Pancreas (tissue), 10 donors: Measurements from ENCODE around the gene RAB3IL1. TPM values are rescaled to one million over a fixed set of nuclear protein-coding genes. Genes with fewer than 3 reads are reported as not detected.

Experiments
- ATAC-seq, 4 donors: fragments of 200-7000 bp; cut with Tn5 transposase; one replicate each; pipeline versions ENCODE4 v1.8.0 to v1.9.1; 2020; ENCODE audit warnings: mild to moderate bottlenecking in 4 of 4, moderate library complexity in 4 of 4
- DNase-seq, 6 donors: peaks; one replicate each; pipeline ENCODE4 v3.0.0-alpha.2; 2020
- FAIRE-seq: peaks from 2 replicates; lab custom pipeline; 2012; peaks lifted over from hg19 to GRCh38; lab: Jason Lieb, UNC
- H3K27ac ChIP-seq, 4 donors: fragments of 200-600 bp; sonication (generic); 1 replicate in 3 of 4; 2 replicates in 1 of 4; pipeline versions ENCODE4 v1.5.0 to v1.8.0; 2020
- H3K27me3 ChIP-seq, 4 donors: fragments of 200-600 bp; one replicate each; pipeline ENCODE4 v1.8.0; 2021
- H3K36me3 ChIP-seq, 3 donors: fragments of 200-600 bp; sonication (generic) in 1 of 3; one replicate each; pipeline versions ENCODE4 v1.5.0 to v1.8.0; 2020 to 2021
- H3K4me1 ChIP-seq, 3 donors: fragments of 200-600 bp; one replicate each; pipeline ENCODE4 v1.8.0; 2021
- H3K4me3 ChIP-seq, 4 donors: fragments of 200-600 bp; sonication (generic) in 2 of 4; one replicate each; pipeline versions ENCODE4 v1.5.0 to v1.8.0; 2020 to 2021
- H3K9me3 ChIP-seq, 4 donors: fragments of 200-600 bp; one replicate each; pipeline ENCODE4 v1.8.0; 2021
- WGBS, 2 donors: extraction: QIAGEN DNeasy Blood & Tissue Kit; methylation state at CpG; one replicate each; pipeline ENCODE4 v1.1.7; 2013; 5-methylcytosine and 5-hydroxymethylcytosine counted together
- intact Hi-C, 3 donors: fragments of 100-400 bp; cut with DNase I; formaldehyde crosslinking; loops; one replicate each; pipeline versions ENCODE4 v1.11.1 to v1.14.2; 2022
- polyA plus RNA-seq, 2 donors: library from polyadenylated mRNA; stranded (reverse); fragments of 200-250 nt; gene quantifications; one replicate each; pipeline ENCODE4 v1.2.3, GENCODE V29; 2013
- total RNA-seq, 6 donors: library from RNA; stranded (reverse); fragmentation: NEBNext Ultra II Directional in 4 of 6; extraction: Animal tissue kit (Norgen Biotek cat#: 25700) in 4 of 6; gene quantifications; one replicate each; pipeline versions ENCODE4 v1.2.1 to v1.2.4, GENCODE V29; 2021 to 2023
- TF ChIP-seq, protein P1 (sequence below), 4 donors: fragments of 200-600 bp; sonication (generic) in 3 of 4; IDR thresholded peaks; one replicate each; pipeline versions ENCODE4 v1.5.0 to v1.8.0; 2021; ENCODE audit warnings: antibody characterized with exemption in 4 of 4
- donor health status: healthy with polysubstance abuse.
- donor health status: DM: no; HTN: no; CAD: no; lungs with moderate emphysema.
- donor health status: DM: no; HTN: no; CAD: no.
- donor health status: control.
- donor health status: control.
- donor health status: Bipolar disorder and iron deficiency.
- donor health status: DM: yes; HTN: yes; CAD: no.
- donor health status: DM: no; HTN: no; CAD: no.
- donor health status: DM: no; HTN: no; CAD: no.
- donor health status: DM: yes; HTN: yes; CAD: no.

RAB3IL1 gene
- total and polyA plus RNA-seq, 8 donors = 1.9 to 5.6 (median 3.2) TPM

- Histone ChIP-seq H3K36me3 (no peaks in the 10 kb centered on the region), H3K27ac (no peak overlapping the region), H3K4me3 (no peak overlapping the region), H3K27me3 (no peaks in the 10 kb centered on the region), H3K4me1 (peaks cover 0 to 7% (median 0%) of the 10 kb centered on the region in 3 donors), H3K9me3 (no peaks in the 10 kb centered on the region)
- DNase-seq = no peak
- no peak for ATAC-seq
- no peak for FAIRE-seq
- WGBS, 2 donors = 97 to 100% methylated on average over 3 of the region's 3 CpGs
- intact Hi-C loops = no loop called here
- TF ChIP-seq, protein P1, sequence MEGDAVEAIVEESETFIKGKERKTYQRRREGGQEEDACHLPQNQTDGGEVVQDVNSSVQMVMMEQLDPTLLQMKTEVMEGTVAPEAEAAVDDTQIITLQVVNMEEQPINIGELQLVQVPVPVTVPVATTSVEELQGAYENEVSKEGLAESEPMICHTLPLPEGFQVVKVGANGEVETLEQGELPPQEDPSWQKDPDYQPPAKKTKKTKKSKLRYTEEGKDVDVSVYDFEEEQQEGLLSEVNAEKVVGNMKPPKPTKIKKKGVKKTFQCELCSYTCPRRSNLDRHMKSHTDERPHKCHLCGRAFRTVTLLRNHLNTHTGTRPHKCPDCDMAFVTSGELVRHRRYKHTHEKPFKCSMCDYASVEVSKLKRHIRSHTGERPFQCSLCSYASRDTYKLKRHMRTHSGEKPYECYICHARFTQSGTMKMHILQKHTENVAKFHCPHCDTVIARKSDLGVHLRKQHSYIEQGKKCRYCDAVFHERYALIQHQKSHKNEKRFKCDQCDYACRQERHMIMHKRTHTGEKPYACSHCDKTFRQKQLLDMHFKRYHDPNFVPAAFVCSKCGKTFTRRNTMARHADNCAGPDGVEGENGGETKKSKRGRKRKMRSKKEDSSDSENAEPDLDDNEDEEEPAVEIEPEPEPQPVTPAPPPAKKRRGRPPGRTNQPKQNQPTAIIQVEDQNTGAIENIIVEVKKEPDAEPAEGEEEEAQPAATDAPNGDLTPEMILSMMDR (IDR thresholded peaks at IDR 0.05) = no peak
Measured at GRCh38 chr11:61886643-61887042, 30.7 kb downstream of the RAB3IL1 start.

DNA sequence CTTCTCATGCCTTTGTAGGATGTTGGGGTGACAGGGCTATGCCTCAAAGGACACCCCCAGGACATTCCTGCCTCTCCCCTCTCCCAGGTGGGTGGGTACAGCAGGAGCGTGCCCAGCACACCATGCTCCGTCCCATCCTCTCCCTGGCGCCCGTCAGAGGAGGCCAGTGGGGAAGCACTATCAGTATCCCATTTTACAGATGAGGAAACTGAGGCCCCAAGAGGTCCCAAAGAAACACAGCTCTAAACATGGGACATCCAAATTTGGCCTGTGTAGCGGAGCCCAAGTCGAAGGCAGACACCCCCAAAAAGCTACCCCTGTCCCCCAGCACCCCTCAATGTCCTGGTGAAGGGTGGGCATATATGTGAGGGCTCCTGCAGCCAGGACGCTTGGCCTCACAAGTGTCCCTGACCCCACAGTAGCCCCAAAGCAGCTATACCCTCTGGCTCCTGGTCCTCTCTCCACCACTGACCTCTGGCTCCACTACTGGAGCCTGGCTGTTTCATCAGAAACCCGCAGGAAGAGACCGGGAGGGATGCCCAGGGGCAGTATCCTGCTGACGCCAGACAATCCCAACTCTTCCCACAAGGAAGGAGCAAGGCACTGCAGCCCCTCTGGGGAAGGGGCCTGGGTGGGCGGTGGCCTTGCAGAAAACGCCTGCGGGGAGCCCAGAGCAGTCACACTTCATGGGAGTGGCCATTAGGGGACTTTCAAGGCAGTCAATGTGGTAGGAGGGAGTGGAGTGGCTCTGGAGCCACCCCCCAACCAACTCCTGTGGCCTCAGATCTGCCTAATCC is 31.4 kb downstream of the RAB3IL1 start:
- H3K27me3 ChIP-seq = no peaks in the 10 kb centered on the region
- no peaks in the 10 kb centered on the region for H3K9me3 ChIP-seq
- no peak for ATAC-seq
- H3K36me3 ChIP-seq = no peaks in the 10 kb centered on the region
- peak in 1 of 6 donors; percentile 27 for DNase-seq
- no peak overlapping the region for H3K4me3 ChIP-seq
- TF ChIP-seq, protein P1 (IDR thresholded peaks at IDR 0.05) = no peak
- no peak overlapping the region for H3K27ac ChIP-seq
- intact Hi-C loops = no loop called here
- 89 to 97% methylated on average over 13 of the region's 13 CpGs for WGBS, 2 donors
- peaks cover 0 to 7% (median 0%) of the 10 kb centered on the region in 3 donors for H3K4me1 ChIP-seq
- FAIRE-seq = no peak

DNA sequence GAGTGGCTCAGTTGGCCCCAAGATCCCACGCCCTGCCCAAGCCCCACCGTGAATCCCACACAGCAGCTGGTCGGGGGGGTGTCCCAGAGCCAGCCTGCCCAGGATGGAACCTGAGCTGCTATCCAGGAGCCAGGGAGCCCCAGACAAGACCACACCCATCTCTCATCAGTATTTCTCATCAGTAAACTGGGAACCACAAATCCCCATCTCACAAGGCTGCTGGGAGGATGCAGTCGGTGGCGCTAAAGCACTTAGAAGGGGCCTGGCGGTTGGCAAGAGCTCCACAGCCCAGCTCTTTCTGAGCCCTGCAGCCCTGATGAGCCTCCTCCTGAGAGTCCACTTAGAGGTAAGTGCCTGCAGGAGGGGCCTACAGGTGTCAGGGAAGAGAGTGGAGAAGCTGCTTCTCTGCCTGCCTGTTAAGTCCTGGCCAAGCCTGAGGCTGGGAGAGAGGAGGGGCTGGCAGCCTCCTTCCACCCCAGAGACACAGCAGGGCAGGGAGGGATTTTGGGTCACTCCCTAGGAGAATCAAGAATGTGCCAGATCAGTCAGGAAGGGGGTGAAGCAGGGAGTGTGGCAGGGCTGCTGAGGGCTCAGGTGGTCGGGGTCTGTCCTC is 32.1 kb downstream of the RAB3IL1 start:
- WGBS, 2 donors = 89 to 94% methylated on average over 7 of the region's 7 CpGs
- ATAC-seq (no peak), FAIRE-seq (no peak), DNase-seq (peak in 1 of 6 donors; percentile 47)
- peaks cover 0 to 3% (median 0%) of the 10 kb centered on the region in 3 donors for H3K4me1 ChIP-seq
- H3K27me3 ChIP-seq = no peaks in the 10 kb centered on the region
- H3K9me3 ChIP-seq = no peaks in the 10 kb centered on the region
- no peaks in the 10 kb centered on the region for H3K36me3 ChIP-seq
- no peak overlapping the region for H3K4me3 ChIP-seq
- H3K27ac ChIP-seq = no peak overlapping the region
- TF ChIP-seq, protein P1 (IDR thresholded peaks at IDR 0.05) = no peak
- intact Hi-C loops = no loop called here

DNA sequence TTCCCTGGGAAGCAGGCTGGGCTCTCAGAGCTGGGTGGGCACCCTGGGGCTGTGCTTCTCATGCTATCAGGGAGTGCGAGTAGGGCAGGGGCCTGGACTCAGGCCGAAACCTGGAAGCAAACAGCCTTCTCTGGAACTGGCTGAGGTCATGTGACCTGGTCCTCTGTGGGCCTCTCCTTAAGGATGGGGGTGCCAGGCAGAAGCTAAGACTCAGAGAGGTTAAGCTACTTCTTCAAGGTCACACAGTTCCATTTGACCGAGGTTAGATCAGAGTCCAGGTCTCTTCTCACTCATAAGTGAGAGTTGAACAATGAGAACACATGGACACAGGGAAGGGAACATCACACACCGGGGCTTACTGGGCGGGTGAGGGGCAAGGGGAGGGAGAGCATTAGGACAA is 33.4 kb downstream of the RAB3IL1 start:
- no peak overlapping the region for H3K4me3 ChIP-seq
- H3K36me3 ChIP-seq = no peaks in the 10 kb centered on the region
- no peaks in the 10 kb centered on the region for H3K9me3 ChIP-seq
- ATAC-seq (no peak), FAIRE-seq (no peak), DNase-seq (no peak)
- whole genome bisulfite sequencing, 2 donors = 77 to 79% methylated on average over 5 of the region's 5 CpGs
- intact Hi-C loops = no loop called here
- H3K27ac ChIP-seq = no peak overlapping the region
- no peaks in the 10 kb centered on the region for H3K4me1 ChIP-seq
- H3K27me3 ChIP-seq = no peaks in the 10 kb centered on the region
- TF ChIP-seq, protein P1 (IDR thresholded peaks at IDR 0.05) = no peak

DNA sequence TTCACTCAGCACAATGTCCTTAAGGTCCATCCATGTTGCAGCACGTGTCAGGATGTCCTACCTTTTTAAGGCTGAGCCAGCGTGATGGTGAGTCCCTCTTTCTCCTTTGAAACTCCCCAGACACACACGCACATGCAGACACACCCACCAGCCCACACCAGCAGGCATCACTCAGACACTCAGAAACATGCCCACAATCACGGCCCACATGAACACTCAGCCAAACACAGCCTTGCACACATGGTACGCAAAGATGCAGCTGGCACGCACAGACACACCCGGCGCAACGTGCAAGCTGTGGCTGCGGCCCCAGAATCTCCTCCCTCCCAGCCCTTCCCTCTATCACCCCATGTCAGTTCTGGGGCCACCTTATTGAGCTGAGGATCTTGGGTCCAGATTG is 34.0 kb downstream of the RAB3IL1 start:
- no peak overlapping the region for H3K4me3 ChIP-seq
- FAIRE-seq (no peak), ATAC-seq (no peak), DNase-seq (no peak)
- no peaks in the 10 kb centered on the region for H3K4me1 ChIP-seq
- no peaks in the 10 kb centered on the region for H3K9me3 ChIP-seq
- WGBS, 2 donors = 89 to 95% methylated on average over 10 of the region's 10 CpGs
- intact Hi-C loops = no loop called here
- TF ChIP-seq, protein P1 (IDR thresholded peaks at IDR 0.05) = no peak
- no peaks in the 10 kb centered on the region for H3K27me3 ChIP-seq
- H3K36me3 ChIP-seq = no peaks in the 10 kb centered on the region
- no peak overlapping the region for H3K27ac ChIP-seq
